Endothelial cell of umbilical vein (primary cell): ENCODE data around the gene ANO4. TPM values are rescaled to one million over a fixed set of nuclear protein-coding genes. Genes with fewer than 3 reads are reported as not detected.

ENCODE experiments used
- BruUV-seq: library from RNA; stranded (reverse); fragments of 400-500 nt; replicated peaks from 2 replicates; lab custom pipeline; 2021; lab: Mats Ljungman, UMichigan
- CTCF ChIA-PET: fragments of 300-600, 350-600 bp; sonication (Branson Sonifier 250); formaldehyde crosslinking; loops from one replicate; lab custom pipeline; 2021; ENCODE audit warnings: antibody characterized with exemption, inconsistent platforms; lab: Charles Lee
- POLR2A ChIA-PET: fragments of 300-600, 350-600 bp; sonication (Branson Sonifier 250); formaldehyde crosslinking; loops from one replicate; lab custom pipeline; 2021; ENCODE audit warnings: antibody characterized with exemption, inconsistent platforms; lab: Charles Lee
- DNase-seq: peaks from one replicate; pipeline ENCODE4 v3.0.0-alpha.2; 2011; ENCODE audit warnings: low read depth, low spot score
- FAIRE-seq: peaks from 2 replicates; lab custom pipeline; 2011; peaks lifted over from hg19 to GRCh38; lab: Jason Lieb, UNC
- H2AFZ ChIP-seq: 2 replicates; pipeline ENCODE4 v1.6.0; 2012; ENCODE audit warnings: low read depth, low read length, control low read depth, inconsistent platforms
- H3K27ac ChIP-seq: 2 replicates; pipeline ENCODE4 v1.5.1; 2011; ENCODE audit warnings: low read depth, mild to moderate bottlenecking, control low read depth, low read length, moderate library complexity; ENCODE audit not compliant: insufficient read depth
- H3K27me3 ChIP-seq, 2 experiments: 2 replicates each; pipeline versions ENCODE4 v1.6.0 to v1.6.1; 2011; ENCODE audit warnings: low read length in 2 of 2, mixed read lengths in 1 of 2; ENCODE audit not compliant: control insufficient read depth in 2 of 2, insufficient read depth in 2 of 2
- H3K36me3 ChIP-seq, 2 experiments: 2 replicates in 1 of 2; 3 replicates in 1 of 2; pipeline ENCODE4 v1.5.1; 2011; ENCODE audit warnings: low read length in 2 of 2, mild to moderate bottlenecking in 1 of 2, moderate library complexity in 1 of 2; ENCODE audit not compliant: control insufficient read depth in 2 of 2, insufficient read depth in 2 of 2; ENCODE audit errors: extremely low read depth in 1 of 2
- H3K4me1 ChIP-seq: 3 replicates; pipeline ENCODE4 v1.5.1; 2011; ENCODE audit warnings: mild to moderate bottlenecking, low read length; ENCODE audit not compliant: control insufficient read depth, insufficient read depth; ENCODE audit errors: extremely low read depth
- H3K4me2 ChIP-seq: 2 replicates; pipeline ENCODE4 v1.6.1; 2011; ENCODE audit warnings: low read length, control low read depth, mixed read lengths; ENCODE audit not compliant: insufficient read depth
- H3K4me3 ChIP-seq, 3 experiments: fragments of 200-600 bp in 1 of 3; sonication (generic), shearing (Covaris generic) in 1 of 3; replicated peaks in 1 of 3; 2 replicates each; pipeline ENCODE4 v1.5.1; 2011 to 2016; ENCODE audit warnings: control low read depth in 3 of 3, low read length in 3 of 3, mild to moderate bottlenecking in 2 of 3, inconsistent platforms in 1 of 3, low read depth in 1 of 3, moderate library complexity in 1 of 3; ENCODE audit not compliant: insufficient read depth in 1 of 3
- H3K79me2 ChIP-seq: 2 replicates; pipeline ENCODE4 v1.6.0; 2012; ENCODE audit warnings: low read length, inconsistent platforms; ENCODE audit not compliant: control insufficient read depth, insufficient read depth
- H3K9ac ChIP-seq: replicated peaks from 2 replicates; pipeline ENCODE3; 2011; ENCODE audit warnings: low read length, control low read depth; ENCODE audit not compliant: insufficient read depth; ENCODE audit errors: extremely low read depth
- H3K9me1 ChIP-seq: replicated peaks from 3 replicates; pipeline ENCODE4 v1.6.0; 2011; ENCODE audit warnings: mild to moderate bottlenecking, low read length; ENCODE audit not compliant: control insufficient read depth, insufficient read depth; ENCODE audit errors: extremely low read depth
- H3K9me3 ChIP-seq: replicated peaks from 2 replicates; pipeline ENCODE4 v1.5.1; 2012; ENCODE audit warnings: low read length, inconsistent platforms; ENCODE audit not compliant: control insufficient read depth, insufficient read depth
- H4K20me1 ChIP-seq: replicated peaks from 2 replicates; pipeline ENCODE3; 2011; ENCODE audit warnings: mild to moderate bottlenecking, low read length; ENCODE audit not compliant: control insufficient read depth, insufficient read depth; ENCODE audit errors: extremely low read depth
- EZH2 ChIP-seq: IDR thresholded peaks from 2 replicates; pipeline ENCODE4 v1.6.1; 2012; ENCODE audit warnings: borderline replicate concordance, low read depth, mild to moderate bottlenecking, moderate library complexity, low read length, inconsistent platforms; ENCODE audit not compliant: severe bottlenecking
- JUN ChIP-seq: IDR thresholded peaks from 2 replicates; pipeline ENCODE4 v1.6.1; 2011; ENCODE audit warnings: borderline replicate concordance, low read depth; ENCODE audit not compliant: insufficient read length, insufficient read depth
- MYC ChIP-seq: IDR thresholded peaks from one replicate; pipeline ENCODE4 v1.6.1; 2011; ENCODE audit warnings: mild to moderate bottlenecking, low read depth, low read length
- POLR2A ChIP-seq: IDR thresholded peaks from 2 replicates; pipeline ENCODE4 v1.6.1; 2012; ENCODE audit warnings: low read depth, mild to moderate bottlenecking, control low read depth, low read length
- POLR2AphosphoS5 ChIP-seq: IDR thresholded peaks from 2 replicates; pipeline ENCODE4 v1.6.1; 2012; ENCODE audit warnings: low read depth, mild to moderate bottlenecking, control low read depth, low read length, moderate library complexity; ENCODE audit not compliant: insufficient read depth
- dilution Hi-C: fragments of 300-500 bp; cut with MboI; formaldehyde crosslinking; loops from one replicate; pipeline ENCODE4 v1.15.0; 2019; ENCODE audit warnings: low sequenced_read_pairs; ENCODE audit not compliant: extremely low pct_ligation_motif_present
- intact Hi-C: fragments of 100-400 bp; cut with micrococcal nuclease; formaldehyde crosslinking; loops from one replicate; pipeline ENCODE4 v1.10.0; 2022
- polyA plus RNA-seq, 4 experiments: library from polyadenylated mRNA; depleted of rRNA in 3 of 4; stranded (reverse) in 3 of 4; unstranded in 1 of 4; fragments of >200 nt; gene quantifications; 2 replicates each; pipeline versions ENCODE4 v1.2.1 to v1.2.3, GENCODE V29; 2011 to 2012; ENCODE audit warnings: missing spikeins in 1 of 4
- total RNA-seq: library from RNA; stranded (reverse); gene quantifications from 2 replicates; pipeline ENCODE4 v1.2.3, GENCODE V29; 2021
- TF ChIP-seq, protein P1 (sequence below): IDR thresholded peaks from 2 replicates; pipeline ENCODE4 v1.6.1; 2011; ENCODE audit not compliant: insufficient read depth, insufficient read length
- TF ChIP-seq, protein P2 (sequence below), 2 donors: IDR thresholded peaks; 1 replicate in 1 of 2; 2 replicates in 1 of 2; pipeline ENCODE4 v1.5.1; 2011; ENCODE audit warnings: low read length in 2 of 2, mild to moderate bottlenecking in 2 of 2, moderate library complexity in 2 of 2, control low read depth in 1 of 2, inconsistent platforms in 1 of 2, low read depth in 1 of 2; ENCODE audit not compliant: insufficient read depth in 1 of 2; ENCODE audit errors: extremely low read depth in 1 of 2

Gene ANO4
- total and polyA plus RNA-seq, 2 donors (not counting 3 experiments of a cell fraction or from before 2014, with no cell fraction given), result 0.25 TPM; not detected in 1

DNA sequence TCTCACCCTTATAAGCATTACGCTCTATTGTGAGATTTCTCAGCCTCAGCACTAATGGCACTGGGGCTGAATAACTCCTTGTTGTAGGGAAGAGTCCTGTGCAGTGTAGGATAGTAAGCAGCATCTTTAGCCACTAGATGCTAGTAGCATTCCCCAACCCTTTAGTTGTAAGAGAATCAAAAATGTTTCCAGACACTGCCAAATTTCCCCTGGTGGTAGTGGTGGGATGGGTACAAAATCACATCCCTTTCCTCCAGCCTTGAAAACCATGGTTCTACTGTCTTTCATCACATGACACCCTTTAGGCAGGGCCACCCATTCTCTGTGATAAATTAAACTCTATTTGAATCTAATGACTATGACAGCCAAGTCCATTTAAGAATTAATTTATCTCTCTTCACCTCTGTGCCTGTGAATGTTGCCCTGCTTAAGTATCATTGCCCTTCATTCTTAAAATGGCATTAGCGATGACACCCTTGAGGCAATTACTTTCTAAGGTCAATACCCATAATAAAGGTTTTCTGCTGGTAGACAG is 199.4 kb downstream of the ANO4 start:
- H3K4me2 ChIP-seq, result no peak overlapping the region
- intact Hi-C loops, result no loop called here
- H3K9ac ChIP-seq, result no peak overlapping the region
- H4K20me1 ChIP-seq, result no peaks in the 10 kb centered on the region
- H3K4me3 ChIP-seq, result no peak overlapping the region
- no peak overlapping the region for H2AFZ ChIP-seq
- FAIRE-seq (no peak), DNase-seq (no peak)
- H3K4me1 ChIP-seq, result no peaks in the 10 kb centered on the region
- no peaks in the 10 kb centered on the region for H3K36me3 ChIP-seq
- no peaks in the 10 kb centered on the region for H3K27me3 ChIP-seq
- POLR2A ChIA-PET, result no interaction called here
- no peaks in the 10 kb centered on the region for H3K79me2 ChIP-seq
- no peak overlapping the region for H3K27ac ChIP-seq
- H3K9me3 ChIP-seq, result peaks cover 2% of the 10 kb centered on the region
- TF ChIP-seq MYC (no peak), POLR2AphosphoS5 (no peak), POLR2A (no peak), JUN (no peak), EZH2 (no peak)
- TF ChIP-seq, protein P1, sequence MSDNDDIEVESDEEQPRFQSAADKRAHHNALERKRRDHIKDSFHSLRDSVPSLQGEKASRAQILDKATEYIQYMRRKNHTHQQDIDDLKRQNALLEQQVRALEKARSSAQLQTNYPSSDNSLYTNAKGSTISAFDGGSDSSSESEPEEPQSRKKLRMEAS, result no peak
- TF ChIP-seq, protein P2, sequence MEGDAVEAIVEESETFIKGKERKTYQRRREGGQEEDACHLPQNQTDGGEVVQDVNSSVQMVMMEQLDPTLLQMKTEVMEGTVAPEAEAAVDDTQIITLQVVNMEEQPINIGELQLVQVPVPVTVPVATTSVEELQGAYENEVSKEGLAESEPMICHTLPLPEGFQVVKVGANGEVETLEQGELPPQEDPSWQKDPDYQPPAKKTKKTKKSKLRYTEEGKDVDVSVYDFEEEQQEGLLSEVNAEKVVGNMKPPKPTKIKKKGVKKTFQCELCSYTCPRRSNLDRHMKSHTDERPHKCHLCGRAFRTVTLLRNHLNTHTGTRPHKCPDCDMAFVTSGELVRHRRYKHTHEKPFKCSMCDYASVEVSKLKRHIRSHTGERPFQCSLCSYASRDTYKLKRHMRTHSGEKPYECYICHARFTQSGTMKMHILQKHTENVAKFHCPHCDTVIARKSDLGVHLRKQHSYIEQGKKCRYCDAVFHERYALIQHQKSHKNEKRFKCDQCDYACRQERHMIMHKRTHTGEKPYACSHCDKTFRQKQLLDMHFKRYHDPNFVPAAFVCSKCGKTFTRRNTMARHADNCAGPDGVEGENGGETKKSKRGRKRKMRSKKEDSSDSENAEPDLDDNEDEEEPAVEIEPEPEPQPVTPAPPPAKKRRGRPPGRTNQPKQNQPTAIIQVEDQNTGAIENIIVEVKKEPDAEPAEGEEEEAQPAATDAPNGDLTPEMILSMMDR (IDR thresholded peaks at IDR 0.05; ENCODE audit: extremely low read depth in 1 of 2, insufficient read depth in 1 of 2, low read depth in 1 of 2, low read length in 2 of 2), result no peak
- H3K9me1 ChIP-seq, result no peaks in the 10 kb centered on the region
- BruUV-seq, result no TSS peak
- CTCF ChIA-PET, result no interaction called here
- dilution Hi-C loops, result no loop called here
